Left cardiac atrium (tissue), 4 donors: ENCODE measurements around the gene PPP4R4. TPM values are rescaled to one million over a fixed set of nuclear protein-coding genes. Genes with fewer than 3 reads are reported as not detected.
"Not testable (repeated sequence)": the region's sequence is repeated elsewhere in the genome, so short reads cannot be mapped to it uniquely, and the experiment has no call there.

Experiments used
- ATAC-seq, 2 donors: fragments of 200-7000 bp; cut with Tn5 transposase; one replicate each; pipeline ENCODE4 v1.9.1; 2020; ENCODE audit warnings: mild to moderate bottlenecking in 2 of 2, moderate library complexity in 2 of 2
- DNase-seq: peaks from one replicate; pipeline ENCODE4 v3.0.0-alpha.2; 2020
- intact Hi-C, 2 donors: fragments of 100-400 bp; cut with DNase I; formaldehyde crosslinking; loops; one replicate each; pipeline versions ENCODE4 v1.14.1 to v1.15.1; 2022 to 2023
- total RNA-seq, 2 donors: library from RNA; stranded (reverse); fragmentation: NEBNext Ultra II Directional; extraction: Animal tissue kit (Norgen Biotek cat#: 25700); gene quantifications; one replicate each; pipeline ENCODE4 v1.2.1, GENCODE V29; 2021
- donor health status: DM: no; HTN: yes; CAD: no.
- donor health status: DM: no; HTN: yes; CAD: no; lungs with severe emphysema.
- donor health status: DM: yes; HTN: yes; CAD: no.
- donor health status: Dilated cardiomyopathy.

Gene PPP4R4
- total RNA-seq, 2 donors from 2014 or later, result 0.18 to 0.29 TPM

GRCh38 chr14:94227029-94227428, 52.9 kb downstream of the PPP4R4 start:
- intact Hi-C loops, result no loop called here
- ATAC-seq (no peak), DNase-seq (no peak)

- intact Hi-C loops, result no loop called here
- DNase-seq, result no peak
- no peak for ATAC-seq
Observed at GRCh38 chr14:94237046-94237445, 62.9 kb downstream of the PPP4R4 start.

GRCh38 chr14:94237983-94238382, 63.9 kb downstream of the PPP4R4 start:
- DNase-seq (no peak), ATAC-seq (no peak)
- intact Hi-C loops, result no loop called here

GRCh38 chr14:94239406-94239805, 65.3 kb downstream of the PPP4R4 start:
- ATAC-seq (no peak), DNase-seq (no peak)
- intact Hi-C loops, result no loop called here

- DNase-seq (no peak), ATAC-seq (no peak)
- intact Hi-C loops, result no loop called here
Observed at GRCh38 chr14:94244182-94244581, 70.1 kb downstream of the PPP4R4 start.

- intact Hi-C loops, ATAC-seq: not testable (repeated sequence)
Observed at GRCh38 chr14:94264195-94264594, 90.1 kb downstream of the PPP4R4 start.

GRCh38 chr14:94267352-94267751, 93.2 kb downstream of the PPP4R4 start:
- intact Hi-C loops, result no loop called here
- ATAC-seq, result no peak
- DNase-seq, result no peak

More at GRCh38 chr14:94264195-94264594, 90.1 kb downstream of the PPP4R4 start:
- not testable (repeated sequence) for DNase-seq

GRCh38 chr14:94268582-94268981, 94.5 kb downstream of the PPP4R4 start:
- DNase-seq, ATAC-seq, intact Hi-C loops: not testable (repeated sequence)

GRCh38 chr14:94269156-94269555, 95.0 kb downstream of the PPP4R4 start:
- no peak for DNase-seq
- intact Hi-C loops, result no loop called here
- ATAC-seq, result no peak

- intact Hi-C loops, DNase-seq, ATAC-seq: not testable (repeated sequence)
Observed at GRCh38 chr14:94276898-94277561, 102.9 kb downstream of the PPP4R4 start.

GRCh38 chr14:94278731-94279130, 104.6 kb downstream of the PPP4R4 start:
- no peak for ATAC-seq
- intact Hi-C loops, result no loop called here
- DNase-seq, result no peak

GRCh38 chr14:94282991-94283723, 109.0 kb downstream of the PPP4R4 start:
- no peak for DNase-seq
- peak in 1 of 2 donors; percentile 72 for ATAC-seq
- intact Hi-C loops, result no loop called here

- intact Hi-C loops, result no loop called here
- no peak for ATAC-seq
- no peak for DNase-seq
Observed at GRCh38 chr14:94284221-94284620, 110.1 kb downstream of the PPP4R4 start.

- ATAC-seq (no peak), DNase-seq (no peak)
- intact Hi-C loops, result no loop called here
Observed at GRCh38 chr14:94285158-94285557, 111.0 kb downstream of the PPP4R4 start.

GRCh38 chr14:94288610-94289465, 114.7 kb downstream of the PPP4R4 start:
- ATAC-seq, result peak in 1 of 2 donors; percentile 52
- intact Hi-C loops, result no loop called here
- DNase-seq, result no peak

GRCh38 chr14:94290197-94290596, 116.1 kb downstream of the PPP4R4 start:
- DNase-seq (no peak), ATAC-seq (no peak)
- intact Hi-C loops, result no loop called here

- DNase-seq (no peak), ATAC-seq (no peak)
- intact Hi-C loops, result no loop called here
Observed at GRCh38 chr14:94291159-94291905, 117.2 kb downstream of the PPP4R4 start.

GRCh38 chr14:94291906-94292525, 117.9 kb downstream of the PPP4R4 start:
- DNase-seq, result no peak
- intact Hi-C loops, result no loop called here

GRCh38 chr14:94292526-94292871, 118.4 kb downstream of the PPP4R4 start:
- intact Hi-C loops, result no loop called here
- ATAC-seq, result no peak
- DNase-seq, result no peak

More at GRCh38 chr14:94291906-94292525, 117.9 kb downstream of the PPP4R4 start:
- no peak for ATAC-seq
